Measurements from ENCODE around the gene SFI1.

SFI1 gene

DNA sequence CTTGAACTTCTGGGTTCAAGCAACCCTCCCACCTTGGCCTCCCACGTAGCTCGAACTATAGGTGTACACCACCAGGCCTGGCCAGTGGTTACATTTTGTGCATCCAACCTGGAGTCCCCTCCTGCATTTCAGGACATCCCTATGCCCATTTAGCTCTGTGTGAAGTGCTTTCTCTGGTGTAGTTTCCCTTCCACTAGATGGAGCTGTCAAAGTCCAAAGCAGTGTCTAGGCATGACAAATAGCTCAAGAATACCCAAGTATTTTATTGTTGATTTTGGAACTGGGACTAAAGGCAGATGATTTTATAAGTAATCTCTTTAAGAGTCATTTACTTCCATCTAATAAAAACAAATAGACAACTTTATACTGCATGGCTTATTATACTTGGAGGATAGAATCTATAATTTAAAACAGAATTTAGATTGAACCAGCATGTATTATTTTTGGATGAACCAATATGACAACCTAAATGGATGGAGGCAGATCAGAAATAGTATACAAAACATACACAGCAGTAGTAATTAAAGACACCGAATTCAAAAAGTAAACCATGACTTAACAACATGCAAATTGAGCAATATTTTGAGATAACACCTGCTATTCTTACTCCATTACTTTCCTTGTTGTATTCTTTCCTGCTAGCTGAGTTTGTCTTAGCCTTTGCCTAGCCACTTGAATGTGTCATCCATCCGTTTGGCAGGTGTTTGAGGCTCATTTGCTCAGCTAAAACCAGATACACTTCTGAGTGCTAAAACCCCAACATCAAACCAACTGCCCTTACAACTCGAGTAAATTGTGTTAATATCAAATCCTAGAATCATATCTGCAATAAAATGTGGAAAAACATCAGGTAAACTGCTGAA lies 44.4 kb upstream of the SFI1 start:
- Histone ChIP-seq H3K27me3 (replicated peaks; ENCODE audit: control insufficient read depth, insufficient read depth, low read length) (no peaks in the 10 kb centered on the region), H3K36me3 (ENCODE audit: control insufficient read depth, insufficient read depth, low read length) (peaks cover 11% of the 10 kb centered on the region), H3K4me3 (replicated peaks; ENCODE audit: low read depth, low read length) (no peak overlapping the region)
- peak; percentile 61 for TF ChIP-seq CTCF (IDR thresholded peaks at IDR 0.05; ENCODE audit: insufficient read depth, low read length, poor library complexity, severe bottlenecking)
- DNase-seq (ENCODE audit: extremely low read depth, insufficient read length) = peak; percentile 25

DNA sequence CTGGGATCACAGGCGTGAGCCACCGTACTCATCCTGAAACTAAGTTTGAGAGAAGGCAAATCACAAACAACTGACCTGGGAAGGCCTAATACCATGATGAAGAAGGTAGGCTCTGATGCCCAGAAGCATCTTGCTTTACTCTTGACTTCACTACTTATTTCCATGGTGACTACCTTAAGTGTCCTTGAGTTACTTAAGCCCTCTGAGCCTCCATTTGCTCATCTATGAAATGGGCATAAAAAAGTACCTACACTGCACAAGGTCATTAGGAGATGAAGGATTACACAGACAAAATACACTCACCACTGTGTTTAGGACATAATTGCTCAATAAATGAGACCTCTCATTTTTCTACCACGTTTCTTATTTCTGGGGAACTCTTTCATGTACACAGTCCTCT lies 34.6 kb upstream of the SFI1 start:
- no peak for TF ChIP-seq CTCF (IDR thresholded peaks at IDR 0.05; ENCODE audit: insufficient read depth, low read length, poor library complexity, severe bottlenecking)
- no peak for DNase-seq (ENCODE audit: extremely low read depth, insufficient read length)
- peaks cover 12% of the 10 kb centered on the region for H3K36me3 ChIP-seq (ENCODE audit: control insufficient read depth, insufficient read depth, low read length)
- no peak overlapping the region for H3K4me3 ChIP-seq (replicated peaks; ENCODE audit: low read depth, low read length)
- H3K27me3 ChIP-seq (replicated peaks; ENCODE audit: control insufficient read depth, insufficient read depth, low read length) = no peaks in the 10 kb centered on the region

- Histone ChIP-seq H3K4me3 (replicated peaks; ENCODE audit: low read depth, low read length) (no peak overlapping the region), H3K27me3 (replicated peaks; ENCODE audit: control insufficient read depth, insufficient read depth, low read length) (no peaks in the 10 kb centered on the region), H3K36me3 (ENCODE audit: control insufficient read depth, insufficient read depth, low read length) (peaks cover 14% of the 10 kb centered on the region)
- DNase-seq (ENCODE audit: extremely low read depth, insufficient read length) = no peak
- no peak for TF ChIP-seq CTCF (IDR thresholded peaks at IDR 0.05; ENCODE audit: insufficient read depth, low read length, poor library complexity, severe bottlenecking)
Observed at GRCh38 chr22:31465307-31465706, 31.0 kb upstream of the SFI1 start.

DNA sequence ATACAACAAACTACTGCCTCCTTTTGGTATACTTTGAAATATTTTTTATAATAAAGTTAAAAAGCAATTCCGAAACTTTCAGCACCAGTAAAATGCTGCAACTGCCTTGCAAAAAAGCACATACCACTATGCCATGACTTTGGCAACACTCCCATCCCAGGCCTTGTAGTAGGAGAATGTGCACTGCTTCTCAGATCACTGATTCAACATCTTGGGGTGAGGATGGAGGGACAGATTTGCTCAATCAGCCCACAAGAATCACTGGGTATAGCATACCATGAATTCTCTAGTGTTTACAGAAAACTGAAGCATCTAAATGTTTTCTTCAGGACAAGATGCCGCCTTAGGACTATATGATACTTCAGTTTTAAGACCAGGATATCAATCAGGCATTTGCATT lies 21.6 kb upstream of the SFI1 start:
- Histone ChIP-seq H3K27me3 (replicated peaks; ENCODE audit: control insufficient read depth, insufficient read depth, low read length) (no peaks in the 10 kb centered on the region), H3K4me3 (replicated peaks; ENCODE audit: low read depth, low read length) (no peak overlapping the region), H3K36me3 (ENCODE audit: control insufficient read depth, insufficient read depth, low read length) (no peaks in the 10 kb centered on the region; the same call in 1 of the 2 replicates)
- no peak for DNase-seq (ENCODE audit: extremely low read depth, insufficient read length)
- TF ChIP-seq CTCF (IDR thresholded peaks at IDR 0.05; ENCODE audit: insufficient read depth, low read length, poor library complexity, severe bottlenecking) = no peak

- Histone ChIP-seq H3K4me3 (replicated peaks; ENCODE audit: low read depth, low read length) (no peak overlapping the region), H3K27me3 (replicated peaks; ENCODE audit: control insufficient read depth, insufficient read depth, low read length) (no peaks in the 10 kb centered on the region), H3K36me3 (ENCODE audit: control insufficient read depth, insufficient read depth, low read length) (no peaks in the 10 kb centered on the region; the same call in none of the 2 replicates)
- no peak for TF ChIP-seq CTCF (IDR thresholded peaks at IDR 0.05; ENCODE audit: insufficient read depth, low read length, poor library complexity, severe bottlenecking)
- DNase-seq (ENCODE audit: extremely low read depth, insufficient read length) = no peak
Observed at GRCh38 chr22:31475800-31476199, 20.5 kb upstream of the SFI1 start.

Data from GM06990 (cell line).